Fibroblast of lung (primary cell): ENCODE data around the gene DNAJC17.

ENCODE experiments used
- CTCF ChIP-seq, 2 donors: IDR thresholded peaks in 1 of 2; conservative IDR thresholded peaks in 1 of 2; 1 replicate in 1 of 2; 2 replicates in 1 of 2; pipeline ENCODE4 v1.5.1; 2011 to 2012; ENCODE audit warnings: low read length in 2 of 2, control low read depth in 1 of 2, inconsistent platforms in 1 of 2, low read depth in 1 of 2, mild to moderate bottlenecking in 1 of 2
- EZH2 ChIP-seq: IDR thresholded peaks from 2 replicates; pipeline ENCODE4 v1.5.1; 2012; ENCODE audit warnings: low read length, control low read depth, mild to moderate bottlenecking; ENCODE audit errors: missing control alignments

- TF ChIP-seq CTCF (conservative IDR thresholded peaks at IDR 0.05 in 1 of 2, IDR thresholded peaks at IDR 0.05 in 1 of 2; ENCODE audit: low read depth in 1 of 2, low read length in 2 of 2) (no peak), EZH2 (no peak)
Measured at GRCh38 chr15:40737048-40737447, 70.2 kb downstream of the DNAJC17 start.
